Medulla oblongata (tissue), 1 donor: ENCODE data around the gene NSF.
"Not testable (repeated sequence)": the region's sequence is repeated elsewhere in the genome, so short reads cannot be mapped to it uniquely, and the experiment has no call there.

Source experiments
- DNase-seq: peaks from one replicate; pipeline ENCODE4 v3.0.0-alpha.2; 2015; ENCODE audit errors: extremely low spot score

The NSF gene

GRCh38 chr17:46628753-46629436 is 38.4 kb downstream of the NSF start:
- DNase-seq, result not testable (repeated sequence)

GRCh38 chr17:46632146-46632545 is 41.7 kb downstream of the NSF start:
- not testable (repeated sequence) for DNase-seq

- not testable (repeated sequence) for DNase-seq
These were observed 44.4 kb downstream of the NSF start for GRCh38 chr17:46634844-46635243.

GRCh38 chr17:46641861-46642656 is 51.6 kb downstream of the NSF start:
- DNase-seq, result not testable (repeated sequence)

- not testable (repeated sequence) for DNase-seq
These were observed 56.8 kb downstream of the NSF start for GRCh38 chr17:46647251-46647650.

GRCh38 chr17:46647688-46648278 is 57.3 kb downstream of the NSF start:
- DNase-seq, result not testable (repeated sequence)

- peak; percentile 0 for DNase-seq
These were observed 58.8 kb downstream of the NSF start for GRCh38 chr17:46649246-46649645.

GRCh38 chr17:46652024-46652643 is 61.7 kb downstream of the NSF start:
- not testable (repeated sequence) for DNase-seq

GRCh38 chr17:46658235-46658634 is 67.8 kb downstream of the NSF start:
- DNase-seq, result not testable (repeated sequence)

GRCh38 chr17:46659702-46660101 is 69.2 kb downstream of the NSF start:
- DNase-seq, result not testable (repeated sequence)

GRCh38 chr17:46663123-46663522 is 72.7 kb downstream of the NSF start:
- not testable (repeated sequence) for DNase-seq

GRCh38 chr17:46663552-46663951 is 73.1 kb downstream of the NSF start:
- DNase-seq, result not testable (repeated sequence)

GRCh38 chr17:46665969-46666368 is 75.5 kb downstream of the NSF start:
- DNase-seq, result not testable (repeated sequence)

GRCh38 chr17:46670789-46671188 is 80.3 kb downstream of the NSF start:
- DNase-seq, result not testable (repeated sequence)

GRCh38 chr17:46672777-46673176 is 82.3 kb downstream of the NSF start:
- DNase-seq, result not testable (repeated sequence)

GRCh38 chr17:46677819-46678218 is 87.3 kb downstream of the NSF start:
- DNase-seq, result not testable (repeated sequence)

GRCh38 chr17:46683653-46684052 is 93.2 kb downstream of the NSF start:
- not testable (repeated sequence) for DNase-seq

GRCh38 chr17:46685284-46685683 is 94.8 kb downstream of the NSF start:
- not testable (repeated sequence) for DNase-seq

GRCh38 chr17:46692196-46692595 is 101.7 kb downstream of the NSF start:
- DNase-seq, result not testable (repeated sequence)

- not testable (repeated sequence) for DNase-seq
These were observed 102.8 kb downstream of the NSF start for GRCh38 chr17:46693283-46693682.

GRCh38 chr17:46696522-46696921 is 106.1 kb downstream of the NSF start:
- DNase-seq, result not testable (repeated sequence)

GRCh38 chr17:46699014-46699413 is 108.5 kb downstream of the NSF start:
- DNase-seq, result not testable (repeated sequence)
